HepG2 (cell line): ENCODE data around the gene HDAC3. TPM values are rescaled to one million over a fixed set of nuclear protein-coding genes. Genes with fewer than 3 reads are reported as not detected.

ENCODE experiments used
- ATAC-seq: fragments of 200-7000 bp; cut with Tn5 transposase; 3 replicates; pipeline ENCODE4 v1.9.1; 2020; ENCODE audit warnings: mild to moderate bottlenecking, moderate library complexity
- BruUV-seq: library from RNA; stranded (reverse); fragments of 400-500 nt; replicated peaks from 2 replicates; lab custom pipeline; 2021; lab: Mats Ljungman, UMichigan
- CTCF ChIA-PET: fragments of 300-600 bp; formaldehyde crosslinking; extraction: SDS; loops from one replicate; lab custom pipeline; 2021; ENCODE audit warnings: low total read pairs, inconsistent platforms, low intra/inter-chr PET ratio; lab: Yijun Ruan, JAX
- POLR2A ChIA-PET: fragments of 350-600 bp; sonication (Branson Sonifier 250); formaldehyde crosslinking; loops from one replicate; lab custom pipeline; 2020; ENCODE audit warnings: antibody characterized with exemption, inconsistent platforms; lab: Yijun Ruan, JAX
- DNase-seq: peaks from one replicate; pipeline ENCODE4 v3.0.0-alpha.2; 2015; ENCODE audit warnings: low spot score
- FAIRE-seq: peaks from 3 replicates; lab custom pipeline; 2011; peaks lifted over from hg19 to GRCh38; lab: Jason Lieb, UNC
- H2AFZ ChIP-seq: one replicate; pipeline ENCODE4 v1.6.1; 2011; ENCODE audit warnings: low read length, inconsistent platforms
- H3K27ac ChIP-seq: fragments of 300-600 bp; 3 replicates; pipeline ENCODE4 v1.8.0; 2011; ENCODE audit warnings: mixed run types, mild to moderate bottlenecking, mixed read lengths, low read length, inconsistent platforms; ENCODE audit not compliant: insufficient read depth; ENCODE audit errors: extremely low read length
- H3K27me3 ChIP-seq, 2 experiments: fragments of 200-600 bp in 1 of 2; 2 replicates in 1 of 2; 3 replicates in 1 of 2; pipeline versions ENCODE4 v1.6.0 to v1.8.0; 2011; ENCODE audit warnings: low read length in 2 of 2, mild to moderate bottlenecking in 2 of 2, moderate library complexity in 2 of 2, inconsistent platforms in 1 of 2; ENCODE audit not compliant: insufficient read depth in 2 of 2, control insufficient read depth in 1 of 2
- H3K36me3 ChIP-seq, 2 experiments: fragments of 200-600 bp in 1 of 2; replicated peaks in 1 of 2; 2 replicates in 1 of 2; 3 replicates in 1 of 2; pipeline versions ENCODE4 v1.5.1 to v1.8.0; 2011; ENCODE audit warnings: low read length in 2 of 2, inconsistent platforms in 1 of 2; ENCODE audit not compliant: insufficient read depth in 2 of 2, control insufficient read depth in 1 of 2
- H3K4me1 ChIP-seq: 2 replicates; pipeline ENCODE4 v1.5.1; 2012; ENCODE audit warnings: low read length, inconsistent platforms; ENCODE audit not compliant: insufficient read depth
- H3K4me2 ChIP-seq: 2 replicates; pipeline ENCODE4 v1.6.0; 2011; ENCODE audit warnings: low read depth, low read length, inconsistent platforms
- H3K4me3 ChIP-seq, 3 experiments: fragments of 200-600 bp in 1 of 3; sonication (generic), shearing (Covaris generic) in 1 of 3; replicated peaks in 1 of 3; 2 replicates each; pipeline ENCODE4 v1.5.1; 2011 to 2016; ENCODE audit warnings: low read length in 3 of 3, inconsistent platforms in 2 of 3, low read depth in 2 of 3, mild to moderate bottlenecking in 2 of 3, control low read depth in 1 of 3, mixed read lengths in 1 of 3; ENCODE audit not compliant: insufficient read depth in 1 of 3
- H3K79me2 ChIP-seq: one replicate; pipeline ENCODE4 v1.6.1; 2011; ENCODE audit warnings: low read length, inconsistent platforms; ENCODE audit not compliant: insufficient read depth
- H3K9ac ChIP-seq: 2 replicates; pipeline ENCODE4 v1.6.0; 2011; ENCODE audit warnings: mild to moderate bottlenecking, low read depth, low read length, inconsistent platforms; ENCODE audit not compliant: insufficient read depth
- H3K9me3 ChIP-seq: 2 replicates; pipeline ENCODE4 v1.5.1; 2012; ENCODE audit warnings: mild to moderate bottlenecking, low read length
- H4K20me1 ChIP-seq: 2 replicates; pipeline ENCODE4 v1.6.0; 2011; ENCODE audit warnings: inconsistent platforms, mild to moderate bottlenecking, low read length, moderate library complexity; ENCODE audit not compliant: insufficient read depth
- AGO1 ChIP-seq: fragments of 200-400 bp; formaldehyde crosslinking; IDR thresholded peaks from 2 replicates; pipeline ENCODE4 v1.6.1; 2017; ENCODE audit warnings: mild to moderate bottlenecking, low read depth, low read length, moderate library complexity; ENCODE audit not compliant: poor library complexity, severe bottlenecking
- CENPX ChIP-seq: sonication (generic); formaldehyde crosslinking; IDR thresholded peaks from 2 replicates; pipeline ENCODE4 v1.9.0; 2021; ENCODE audit warnings: mild to moderate bottlenecking, missing genetic modification reagents, moderate library complexity
- IRF2 ChIP-seq: IDR thresholded peaks from 2 replicates; pipeline ENCODE4 v1.6.1; 2018; ENCODE audit warnings: missing genetic modification reagents, missing compliant biosample characterization
- KAT2B ChIP-seq: fragments of 150-350 bp; IDR thresholded peaks from 2 replicates; pipeline ENCODE4 v1.6.1; 2014; ENCODE audit warnings: low read depth, low read length, borderline replicate concordance
- KLF11 ChIP-seq: IDR thresholded peaks from 2 replicates; pipeline ENCODE4 v1.6.1; 2016; ENCODE audit warnings: missing compliant biosample characterization
- MZF1 ChIP-seq: sonication (generic); formaldehyde crosslinking; IDR thresholded peaks from 2 replicates; pipeline ENCODE4 v1.8.1; 2023; ENCODE audit warnings: mild to moderate bottlenecking, missing genetic modification reagents, borderline replicate concordance
- PRMT3 ChIP-seq: sonication (generic); formaldehyde crosslinking; IDR thresholded peaks from 2 replicates; pipeline ENCODE4 v1.8.1; 2022; ENCODE audit warnings: low read depth, mild to moderate bottlenecking, moderate library complexity, missing genetic modification reagents, borderline replicate concordance
- SAP130 ChIP-seq: IDR thresholded peaks from 2 replicates; pipeline ENCODE4 v1.6.1; 2016; ENCODE audit warnings: low read depth
- SIN3A ChIP-seq: IDR thresholded peaks from 2 replicates; pipeline ENCODE4 v1.6.1; 2011; ENCODE audit warnings: low read depth, mild to moderate bottlenecking, control low read depth, low read length, borderline replicate concordance
- TGIF2 ChIP-seq: IDR thresholded peaks from 2 replicates; pipeline ENCODE4 v1.6.1; 2016; ENCODE audit warnings: control low read depth, missing compliant biosample characterization
- ZNF367 ChIP-seq: sonication (generic); formaldehyde crosslinking; IDR thresholded peaks from 2 replicates; pipeline ENCODE4 v1.4.0; 2020; ENCODE audit warnings: missing genetic modification reagents, borderline replicate concordance
- ZNF563 ChIP-seq: sonication (generic); formaldehyde crosslinking; IDR thresholded peaks from 2 replicates; pipeline ENCODE4 v1.8.0; 2022; ENCODE audit warnings: mild to moderate bottlenecking, moderate library complexity, missing genetic modification reagents
- ZSCAN21 ChIP-seq: sonication (generic); formaldehyde crosslinking; IDR thresholded peaks from 2 replicates; pipeline ENCODE4 v1.8.0; 2022; ENCODE audit warnings: mild to moderate bottlenecking, missing genetic modification reagents, moderate library complexity, borderline replicate concordance
- WGBS: methylation state at CpG from one replicate; pipeline ENCODE4 v1.1.6; 2017; ENCODE audit warnings: low lambda C conversion rate; 5-methylcytosine and 5-hydroxymethylcytosine counted together
- in situ Hi-C: cut with HindIII; loops from 2 replicates; pipeline ENCODE4 v1.10.0; 2017; ENCODE audit warnings: low pct_unique_long_range_greater_than_20kb; ENCODE audit not compliant: extremely low pct_ligation_motif_present
- intact Hi-C: fragments of 100-400 bp; cut with micrococcal nuclease; formaldehyde crosslinking; loops from one replicate; pipeline ENCODE4 v1.10.0; 2022; ENCODE audit not compliant: unreplicated experiment
- polyA plus RNA-seq, 8 experiments: library from polyadenylated mRNA; depleted of rRNA in 3 of 8; stranded (reverse) in 7 of 8; unstranded in 1 of 8; fragments of >200 nt; fragmentation: Illumina TruSeq in 4 of 8; extraction: Trizol in 4 of 8; gene quantifications; 2 replicates each; pipeline versions ENCODE4 v1.2.1 to v1.2.3, GENCODE V29; 2011 to 2016; ENCODE audit warnings: low read depth in 4 of 8, missing spikeins in 1 of 8, mixed read lengths in 1 of 8; ENCODE audit not compliant: insufficient read depth in 1 of 8
- total RNA-seq, 5 experiments: library from RNA; depleted of rRNA; stranded (reverse); fragments of >200 nt; fragmentation: Illumina TruSeq; extraction: Trizol; gene quantifications; 2 replicates each; pipeline ENCODE4 v1.2.3, GENCODE V29; 2016; ENCODE audit warnings: low read depth in 1 of 5
- TF ChIP-seq, protein P1 (sequence below): sonication (generic); formaldehyde crosslinking; IDR thresholded peaks from 2 replicates; pipeline ENCODE4 v1.8.1; 2023; ENCODE audit warnings: mild to moderate bottlenecking, moderate library complexity, missing genetic modification reagents
- TF ChIP-seq, protein P2 (sequence below): sonication (generic); formaldehyde crosslinking; IDR thresholded peaks from 2 replicates; pipeline ENCODE4 v1.4.0; 2020; ENCODE audit warnings: missing genetic modification reagents
- TF ChIP-seq, protein P3 (sequence below): IDR thresholded peaks from 2 replicates; pipeline ENCODE4 v1.6.1; 2016; ENCODE audit warnings: missing compliant biosample characterization, missing genetic modification reagents, borderline replicate concordance

Gene HDAC3
- total and polyA plus RNA-seq, 2 of the 13 experiments (the other 11 are each of a cell fraction or from before 2014, with no cell fraction given): 84.0 to 94.1 TPM

DNA sequence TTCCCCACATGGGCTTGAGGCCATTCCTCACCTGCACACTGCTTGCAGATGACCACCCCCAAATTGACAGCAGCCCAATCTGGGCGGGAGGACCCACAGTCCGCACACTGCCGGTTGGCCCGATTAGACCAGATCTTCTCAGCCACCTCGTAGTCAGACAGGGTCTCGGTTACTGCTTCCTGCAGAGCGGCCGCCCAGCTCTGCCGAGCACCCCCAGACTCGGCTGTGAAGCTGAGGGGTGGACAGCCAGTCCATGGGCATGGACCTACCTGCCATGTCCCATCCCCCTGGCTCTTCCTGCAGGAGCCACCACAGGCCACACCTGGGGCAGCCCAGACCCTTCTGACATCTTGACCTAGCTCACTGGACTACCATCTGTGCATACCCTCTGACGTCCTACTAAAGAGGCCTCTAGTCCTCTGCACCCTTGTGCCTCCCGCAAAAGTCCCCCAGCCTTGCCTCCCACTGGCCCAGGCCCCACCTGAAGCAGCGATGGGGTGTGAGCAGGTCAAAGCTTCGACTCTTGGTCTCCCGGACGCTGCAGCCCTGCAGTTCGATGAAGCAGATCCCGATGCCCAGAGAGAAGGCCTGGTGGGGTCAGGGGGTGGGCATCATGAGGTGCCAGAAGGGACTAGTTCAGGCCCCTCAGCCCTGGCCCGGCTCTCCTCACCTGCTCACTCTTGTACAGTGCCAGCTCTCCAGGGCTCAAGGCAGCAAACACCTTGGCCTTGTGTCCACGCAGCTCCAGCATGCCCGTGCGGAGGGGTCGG, 35.6 kb upstream of the HDAC3 start (continued):
- no peak for TF ChIP-seq AGO1
- TF ChIP-seq IRF2 (CRISPR knock-in tag): no peak
- TF ChIP-seq ZNF563: no peak
- no peak for TF ChIP-seq PRMT3
- no peak for TF ChIP-seq SAP130 (CRISPR knock-in tag)
- TF ChIP-seq, protein P1, sequence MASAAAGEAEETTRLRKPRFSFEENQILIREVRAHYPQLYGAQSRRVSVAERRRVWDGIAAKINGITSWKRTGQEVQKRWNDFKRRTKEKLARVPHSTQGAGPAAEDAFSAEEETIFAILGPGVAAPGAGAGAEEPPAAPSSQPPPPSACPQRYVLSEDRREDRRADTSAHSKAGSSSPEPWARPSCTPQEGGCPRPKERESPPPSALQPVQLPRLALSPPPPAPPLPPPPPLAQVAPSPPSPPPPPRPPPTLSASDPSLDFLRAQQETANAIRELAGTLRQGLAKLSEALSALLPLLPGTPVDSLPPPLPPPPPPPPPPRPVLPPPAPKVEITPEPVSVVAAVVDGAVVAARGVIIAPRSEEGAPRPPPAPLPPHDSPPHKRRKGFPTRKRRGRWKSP (CRISPR knock-in tag): no peak
- no peak for TF ChIP-seq KAT2B
- no peak for TF ChIP-seq TGIF2 (CRISPR knock-in tag)

DNA sequence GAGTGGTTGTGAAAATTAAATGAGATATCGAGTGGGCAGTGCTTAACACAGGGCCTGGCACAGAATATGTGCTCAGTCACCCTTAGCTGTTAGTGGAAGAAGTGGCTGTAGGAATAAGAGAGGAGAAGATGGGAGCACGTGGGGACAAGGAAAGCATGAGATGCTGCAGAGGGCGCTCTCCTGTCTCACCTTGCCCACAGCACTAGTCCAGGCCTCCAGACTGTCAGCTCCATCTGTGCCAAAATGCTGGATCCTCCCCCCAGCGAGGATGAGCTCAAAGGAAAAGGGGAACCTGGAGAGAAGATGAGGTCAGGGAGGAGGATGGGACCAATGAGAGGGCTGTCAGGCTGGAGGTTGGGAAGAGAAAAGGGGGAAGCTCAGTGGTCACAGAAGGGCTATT, 32.9 kb upstream of the HDAC3 start:
- DNase-seq (no peak), FAIRE-seq (no peak), ATAC-seq (no peak)
- in situ Hi-C loops: no loop called here
- Histone ChIP-seq H2AFZ (no peak overlapping the region), H3K27ac (no peak overlapping the region), H3K4me2 (no peak overlapping the region), H4K20me1 (no peaks in the 10 kb centered on the region), H3K79me2 (no peaks in the 10 kb centered on the region), H3K4me3 (no peak overlapping the region), H3K9ac (no peak overlapping the region), H3K9me3 (no peaks in the 10 kb centered on the region), H3K4me1 (0 out of 2 replicates have a peak, but pooled peaks cover 4% of the 10 kb centered on the region), H3K27me3 (peaks cover 2 to 3% of the 10 kb centered on the region in 2 experiments; a peak in 2 of 5 replicates), H3K36me3 (no peaks in the 10 kb centered on the region)
- ChIA-PET CTCF (no interaction called here), POLR2A (interaction anchor here (1.2 kb wide), 1 partner anchor 254 kb away, joined by 3 read pairs; the partner anchor contains the start of gene DELE1)
- intact Hi-C loops: loop anchor here (10.0 kb wide), 1 partner anchor 475 kb away; no protein-coding TSS in a partner anchor
- no TSS peak for BruUV-seq
- 2% methylated on average over 4 of the region's 4 CpGs for WGBS
- TF ChIP-seq, protein P2, sequence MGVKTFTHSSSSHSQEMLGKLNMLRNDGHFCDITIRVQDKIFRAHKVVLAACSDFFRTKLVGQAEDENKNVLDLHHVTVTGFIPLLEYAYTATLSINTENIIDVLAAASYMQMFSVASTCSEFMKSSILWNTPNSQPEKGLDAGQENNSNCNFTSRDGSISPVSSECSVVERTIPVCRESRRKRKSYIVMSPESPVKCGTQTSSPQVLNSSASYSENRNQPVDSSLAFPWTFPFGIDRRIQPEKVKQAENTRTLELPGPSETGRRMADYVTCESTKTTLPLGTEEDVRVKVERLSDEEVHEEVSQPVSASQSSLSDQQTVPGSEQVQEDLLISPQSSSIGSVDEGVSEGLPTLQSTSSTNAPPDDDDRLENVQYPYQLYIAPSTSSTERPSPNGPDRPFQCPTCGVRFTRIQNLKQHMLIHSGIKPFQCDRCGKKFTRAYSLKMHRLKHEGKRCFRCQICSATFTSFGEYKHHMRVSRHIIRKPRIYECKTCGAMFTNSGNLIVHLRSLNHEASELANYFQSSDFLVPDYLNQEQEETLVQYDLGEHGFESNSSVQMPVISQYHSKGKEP (CRISPR knock-in tag): no peak
- TF ChIP-seq, protein P3, sequence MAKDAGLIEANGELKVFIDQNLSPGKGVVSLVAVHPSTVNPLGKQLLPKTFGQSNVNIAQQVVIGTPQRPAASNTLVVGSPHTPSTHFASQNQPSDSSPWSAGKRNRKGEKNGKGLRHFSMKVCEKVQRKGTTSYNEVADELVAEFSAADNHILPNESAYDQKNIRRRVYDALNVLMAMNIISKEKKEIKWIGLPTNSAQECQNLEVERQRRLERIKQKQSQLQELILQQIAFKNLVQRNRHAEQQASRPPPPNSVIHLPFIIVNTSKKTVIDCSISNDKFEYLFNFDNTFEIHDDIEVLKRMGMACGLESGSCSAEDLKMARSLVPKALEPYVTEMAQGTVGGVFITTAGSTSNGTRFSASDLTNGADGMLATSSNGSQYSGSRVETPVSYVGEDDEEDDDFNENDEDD (CRISPR knock-in tag): no peak
- no peak for TF ChIP-seq MZF1 (CRISPR knock-in tag)
- TF ChIP-seq ZSCAN21 (CRISPR knock-in tag): no peak
- TF ChIP-seq ZNF367 (CRISPR knock-in tag): no peak
- TF ChIP-seq KLF11 (CRISPR knock-in tag): no peak
- no peak for TF ChIP-seq CENPX (CRISPR knock-in tag)
- TF ChIP-seq SIN3A: no peak
